Suppressor macrophage treated with lipopolysaccharide for 4 hours (primary cell): Measurements from ENCODE around the gene HS3ST4.

Source experiments
- DNase-seq: peaks from one replicate; pipeline ENCODE4 v3.0.0-alpha.2; 2020

Gene HS3ST4

DNA sequence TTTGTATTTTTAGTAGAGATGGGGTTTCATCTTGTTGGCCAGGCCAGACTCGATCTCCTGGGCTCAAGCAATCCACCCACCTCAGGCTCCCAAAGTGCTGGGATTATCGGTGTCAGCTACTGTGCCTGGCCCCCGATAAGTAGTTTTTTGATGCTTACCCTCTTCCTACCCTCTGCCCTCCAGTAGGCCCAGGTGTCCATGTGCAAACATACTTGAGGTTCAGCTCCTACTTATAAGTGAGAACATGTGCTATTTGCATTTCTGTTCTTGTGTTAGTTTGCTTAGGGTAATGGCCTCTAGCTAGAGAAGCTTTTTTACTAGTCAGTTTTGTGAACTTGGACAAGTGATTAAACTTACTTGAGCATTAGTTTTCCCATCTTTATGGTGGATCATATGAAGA, 136.8 kb downstream of the HS3ST4 start:
- no peak for DNase-seq

DNA sequence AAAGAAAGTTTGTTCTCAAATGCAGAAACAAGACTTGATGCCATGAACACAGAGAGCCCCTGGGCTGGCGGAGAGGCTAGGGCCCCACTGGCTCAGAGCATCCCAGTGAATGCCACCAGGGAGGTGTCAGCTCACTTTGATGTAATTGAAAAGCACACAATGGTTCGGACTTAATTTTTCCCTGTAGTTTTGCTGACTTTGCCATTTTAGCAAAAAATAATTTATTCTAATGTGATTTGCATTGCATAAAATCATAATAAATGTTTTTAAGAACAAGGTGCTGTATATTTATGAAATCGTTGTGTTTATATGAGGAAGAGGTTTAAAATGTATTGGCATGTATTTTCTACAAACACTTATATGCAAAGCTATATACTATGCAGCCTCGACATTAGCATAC, 140.5 kb downstream of the HS3ST4 start:
- DNase-seq: no peak

- DNase-seq: no peak
Measured at GRCh38 chr16:25834101-25834500, 142.3 kb downstream of the HS3ST4 start.

GRCh38 chr16:25835126-25835525, 143.4 kb downstream of the HS3ST4 start:
- peak; percentile 57 for DNase-seq

- DNase-seq: peak; percentile 69
Measured at GRCh38 chr16:25838724-25839186, 147.0 kb downstream of the HS3ST4 start.

DNA sequence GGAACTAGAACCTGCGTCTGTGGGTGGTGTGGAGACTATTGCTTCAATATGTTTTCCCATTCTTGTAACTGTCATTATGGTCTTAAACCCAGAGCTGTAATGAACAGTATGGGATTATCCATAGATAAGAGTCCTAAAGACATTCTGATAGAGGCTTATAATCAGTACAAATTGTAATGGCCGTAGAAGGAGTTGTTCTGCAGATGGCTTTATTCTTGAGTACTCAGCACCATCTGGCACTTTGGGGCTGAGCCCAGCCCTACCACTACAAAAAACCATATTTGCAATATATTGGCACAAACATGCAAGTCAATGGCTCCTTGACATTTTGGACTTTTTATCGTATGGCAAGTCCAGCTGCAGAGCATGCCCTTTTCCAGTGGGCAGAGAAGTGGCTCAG, 150.0 kb downstream of the HS3ST4 start:
- no peak for DNase-seq

DNA sequence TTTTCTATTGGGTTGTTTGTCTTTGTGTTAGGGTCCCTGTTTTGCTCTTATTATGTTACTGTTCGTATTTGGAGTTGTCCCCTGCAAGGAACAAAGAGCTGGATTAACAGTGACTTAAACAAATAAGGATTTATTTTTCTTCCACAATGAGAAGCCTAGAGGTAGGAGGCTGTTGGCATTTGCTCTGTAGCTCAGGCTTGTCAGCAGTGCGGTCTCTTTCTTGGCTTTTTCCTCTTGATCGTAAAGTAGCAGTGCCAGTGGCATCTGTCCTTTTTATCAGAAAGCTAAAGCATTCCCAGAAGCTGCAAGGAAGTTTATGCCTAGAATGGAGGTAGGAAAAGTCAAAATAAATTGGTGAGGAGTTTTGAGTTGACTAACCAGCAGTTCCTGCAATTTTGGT, 154.1 kb downstream of the HS3ST4 start:
- no peak for DNase-seq

DNA sequence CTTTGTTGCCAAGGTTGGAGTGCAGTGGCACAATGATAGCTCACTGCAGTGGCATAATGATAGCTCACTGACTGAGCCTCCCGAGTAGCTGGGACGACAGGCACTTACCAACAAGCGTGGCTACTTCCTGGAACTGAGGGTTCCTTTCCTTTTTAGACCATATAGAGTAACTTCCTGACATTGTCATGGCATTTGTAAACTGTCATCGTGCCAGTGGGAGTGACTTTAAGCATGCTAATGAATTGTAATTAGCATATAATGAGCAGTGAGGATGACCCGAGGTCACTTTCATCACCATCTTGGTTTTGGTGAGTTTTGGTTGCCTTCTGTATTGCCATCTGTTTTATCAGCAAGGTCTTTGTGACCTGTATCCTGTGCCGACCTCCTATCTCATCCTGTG, 162.4 kb downstream of the HS3ST4 start:
- DNase-seq: no peak

- no peak for DNase-seq
Measured at GRCh38 chr16:25855063-25855462, 163.3 kb downstream of the HS3ST4 start.

DNA sequence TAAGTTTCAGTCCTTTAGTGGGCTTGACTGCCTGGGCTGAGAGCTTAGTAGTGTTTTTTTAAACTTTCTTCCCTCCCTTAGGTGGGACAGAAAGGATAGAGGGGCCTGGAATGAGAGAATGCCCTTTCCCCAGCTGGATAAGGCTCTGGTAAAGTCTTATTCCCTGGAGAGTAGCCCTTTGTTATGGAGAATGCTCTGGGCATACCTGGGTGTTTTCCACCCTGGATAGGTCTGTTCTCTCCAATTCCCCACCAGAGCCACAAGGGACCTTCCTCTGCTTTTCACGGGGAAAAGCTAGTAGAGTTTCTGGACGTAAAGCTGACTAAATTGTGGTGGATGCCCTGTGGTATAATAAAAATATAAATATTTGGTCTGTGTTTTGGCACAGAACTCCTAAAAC, 164.1 kb downstream of the HS3ST4 start:
- no peak for DNase-seq

DNA sequence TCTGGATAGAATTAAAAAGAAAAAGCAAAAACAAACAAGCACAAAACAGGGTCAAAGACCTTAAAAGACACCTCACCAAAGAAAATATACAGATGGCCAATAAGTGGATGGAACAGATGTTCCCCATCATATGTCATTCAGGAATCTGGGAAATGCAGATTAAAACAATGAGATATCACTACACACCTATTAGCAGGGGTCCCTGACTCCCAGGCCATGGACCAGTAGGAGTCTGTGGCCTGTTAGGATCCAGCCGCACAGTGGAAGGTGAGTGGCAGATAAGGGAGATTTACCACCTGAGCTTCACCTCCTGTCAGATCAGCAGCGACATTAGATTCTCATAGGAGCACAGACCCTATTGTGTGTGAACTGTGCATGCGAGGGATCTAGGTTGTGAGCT, 167.9 kb downstream of the HS3ST4 start:
- no peak for DNase-seq

GRCh38 chr16:25867041-25867440, 175.3 kb downstream of the HS3ST4 start:
- no peak for DNase-seq

- no peak for DNase-seq
Measured at GRCh38 chr16:25868106-25868505, 176.3 kb downstream of the HS3ST4 start.

GRCh38 chr16:25868706-25869370, 177.1 kb downstream of the HS3ST4 start:
- no peak for DNase-seq

DNA sequence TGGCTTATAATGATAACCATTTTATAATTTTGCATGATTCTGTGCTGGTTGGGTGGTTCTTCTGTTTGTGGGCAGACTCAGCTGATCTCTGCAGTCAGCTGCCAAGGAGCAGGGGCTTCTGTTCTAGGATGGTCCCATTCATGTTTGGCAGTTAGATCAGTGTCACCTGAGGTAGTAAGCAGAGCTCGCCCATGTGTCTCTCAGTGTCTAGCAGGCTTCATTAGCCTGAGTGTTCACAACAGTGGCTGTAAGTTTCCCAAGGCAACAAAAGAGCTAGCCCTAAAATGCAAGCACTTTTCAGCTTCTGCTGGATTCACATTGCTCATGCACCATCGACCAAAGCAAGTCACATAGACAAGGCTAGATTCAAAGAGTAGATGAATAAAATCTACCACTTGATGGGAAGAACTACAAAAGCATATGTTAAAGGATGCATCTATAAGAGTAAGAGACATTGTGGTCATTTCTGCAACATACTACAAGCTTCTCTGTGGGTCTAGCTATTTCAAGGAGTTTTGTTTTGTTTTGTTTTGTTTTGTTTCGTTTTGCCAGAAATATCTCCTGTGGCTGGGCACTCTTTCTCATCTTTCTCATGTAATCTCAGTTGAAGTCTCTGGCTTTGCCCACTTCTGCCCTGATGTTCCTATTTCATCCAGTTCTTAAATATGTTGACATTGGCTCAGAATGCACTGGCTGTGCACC, 180.8 kb downstream of the HS3ST4 start:
- DNase-seq: no peak

DNA sequence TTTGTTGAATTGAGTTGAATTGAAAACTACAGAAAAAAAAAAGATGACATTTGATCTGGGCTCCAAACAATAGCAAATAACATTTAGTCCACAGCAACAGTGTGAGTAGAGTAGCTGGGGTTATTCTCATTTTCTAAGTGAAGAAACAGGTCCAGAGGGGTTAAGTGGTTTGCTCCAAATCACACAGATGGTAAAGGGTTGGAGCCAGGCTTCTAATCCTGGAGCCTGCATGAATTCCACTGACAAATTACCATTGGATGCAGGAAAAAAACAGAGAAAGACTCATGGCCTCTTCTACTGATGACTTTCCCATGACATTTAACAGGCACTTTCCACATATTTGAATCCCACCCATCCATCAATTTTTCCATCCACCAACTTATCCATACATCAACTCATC, 182.4 kb downstream of the HS3ST4 start:
- DNase-seq: no peak

DNA sequence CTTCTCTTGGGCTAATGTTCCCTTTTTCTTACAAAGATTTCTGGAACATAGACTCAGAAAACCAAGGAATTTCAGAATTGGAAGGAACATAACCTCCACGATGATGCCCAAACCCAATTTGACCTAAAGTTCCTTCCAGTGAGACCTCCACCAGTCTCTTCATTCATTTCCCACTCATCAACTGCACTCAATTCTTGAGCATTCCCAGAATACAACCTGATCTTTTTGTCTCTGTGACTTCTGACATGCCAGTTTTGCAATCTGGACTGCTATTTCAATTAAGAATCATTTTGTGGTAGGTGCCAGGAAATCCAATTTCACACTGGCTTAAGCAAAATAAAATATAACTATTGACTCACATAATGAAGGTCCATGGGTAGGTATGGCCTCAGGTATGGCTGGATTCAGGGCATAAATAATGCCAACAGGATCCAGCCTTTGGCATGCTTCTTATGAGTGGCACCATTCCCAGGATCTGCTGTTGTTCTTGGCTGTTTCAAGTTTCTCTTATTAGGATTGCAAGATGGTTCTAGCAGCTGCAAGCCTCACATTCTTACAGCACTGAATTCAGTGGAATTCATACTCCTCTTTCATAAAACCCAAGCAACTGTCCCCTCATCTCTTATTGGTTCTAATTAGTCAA, 184.3 kb downstream of the HS3ST4 start:
- no peak for DNase-seq

GRCh38 chr16:25877103-25877502, 185.3 kb downstream of the HS3ST4 start:
- DNase-seq: no peak

DNA sequence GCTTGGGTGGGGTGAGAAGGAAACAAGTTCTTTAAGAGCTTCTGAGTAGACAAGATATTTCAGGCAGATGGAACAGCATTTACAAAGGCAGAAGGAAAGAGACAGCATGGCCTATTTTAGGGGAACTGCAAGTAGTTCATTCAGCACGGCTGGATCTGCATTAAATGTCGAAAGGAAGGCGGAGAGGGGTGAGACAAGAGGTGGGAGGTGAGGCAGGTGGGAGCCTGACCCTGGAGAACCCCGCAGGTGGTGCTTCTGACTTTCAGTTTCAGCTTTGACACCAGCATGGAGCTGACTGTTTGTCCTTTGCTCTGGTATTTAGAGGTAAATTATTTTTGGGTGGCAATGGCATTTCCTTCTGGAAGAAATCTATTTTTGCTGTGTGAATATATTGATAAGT, 194.8 kb downstream of the HS3ST4 start:
- DNase-seq: no peak

- DNase-seq: no peak
Measured at GRCh38 chr16:25888868-25889267, 197.1 kb downstream of the HS3ST4 start.

DNA sequence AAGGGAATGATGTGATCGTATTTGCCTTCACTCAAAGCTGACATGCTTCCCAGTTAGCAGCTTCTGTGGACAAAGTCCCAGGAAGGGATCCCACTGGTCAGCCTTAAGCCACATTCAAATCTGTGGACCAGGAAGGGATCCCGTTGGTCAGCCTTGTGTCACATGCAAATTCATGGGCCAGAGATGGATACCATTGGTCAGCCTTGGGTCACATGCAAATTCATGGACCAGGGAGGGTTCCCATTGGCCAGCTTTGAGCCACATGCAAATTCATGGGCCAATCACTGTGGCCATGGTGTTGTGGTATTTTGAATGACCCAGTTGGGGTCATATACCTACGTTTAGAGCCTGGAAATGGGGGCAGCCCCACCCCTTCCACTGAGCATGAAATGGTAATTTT, 201.6 kb downstream of the HS3ST4 start:
- no peak for DNase-seq

- DNase-seq: no peak
Measured at GRCh38 chr16:25894093-25894492, 202.3 kb downstream of the HS3ST4 start.

DNA sequence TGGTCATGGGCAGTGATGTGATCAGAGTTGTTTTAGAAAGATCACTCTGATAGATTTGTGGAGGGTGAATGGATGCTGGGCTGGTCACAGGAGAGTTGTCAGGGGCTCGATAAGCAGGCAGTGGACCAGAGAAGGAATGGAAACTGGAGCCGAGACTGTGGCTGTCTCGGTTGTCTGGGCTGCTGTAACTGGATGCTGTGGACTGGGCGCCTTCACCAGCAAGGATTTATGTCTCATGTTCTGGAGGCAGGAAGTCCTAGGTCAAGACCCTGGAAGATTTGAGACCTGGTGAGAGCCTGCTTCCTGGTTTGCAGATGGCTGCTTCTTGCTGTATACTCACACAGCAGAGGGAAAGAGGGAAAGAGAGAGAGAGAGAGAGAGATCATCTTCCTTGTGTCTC, 203.6 kb downstream of the HS3ST4 start:
- no peak for DNase-seq

GRCh38 chr16:25896411-25896810, 204.7 kb downstream of the HS3ST4 start:
- DNase-seq: no peak
